Endothelial cell (in vitro differentiated cells): ENCODE measurements around the gene PDIA2. TPM values are rescaled to one million over a fixed set of nuclear protein-coding genes. Genes with fewer than 3 reads are reported as not detected.

Source experiments
- total RNA-seq: library from RNA; stranded (reverse); fragmentation: NEBNext Ultra II Directional; extraction: Animal tissue kit (Norgen Biotek cat#: 25700); gene quantifications from one replicate; pipeline ENCODE4 v1.2.1, GENCODE V29; 2021; ENCODE audit not compliant: unreplicated experiment

PDIA2 gene
- total RNA-seq, 1 donor from 2014 or later: not detected

Other genes starting within 250 kb of the PDIA2 start
- 11.9 TPM for gene POLR3K, start 229.6 kb upstream of the PDIA2 start, total RNA-seq
- gene SNRNP25, start 229.3 kb upstream of the PDIA2 start, total RNA-seq: 30.6 TPM
- 60.7 TPM for gene RHBDF1, start 210.5 kb upstream of the PDIA2 start, total RNA-seq
- gene MPG, start 204.9 kb upstream of the PDIA2 start, total RNA-seq: 38.6 TPM
- gene NPRL3, start 144.5 kb upstream of the PDIA2 start, total RNA-seq: 39.1 TPM
- not detected for gene HBZ, start 130.5 kb upstream of the PDIA2 start, total RNA-seq
- gene HBM, start 117.2 kb upstream of the PDIA2 start, total RNA-seq: not detected
- gene HBA2, start 110.3 kb upstream of the PDIA2 start, total RNA-seq: not detected
- not detected for gene HBA1, start 106.5 kb upstream of the PDIA2 start, total RNA-seq
- not detected for gene HBQ1, start 102.7 kb upstream of the PDIA2 start, total RNA-seq
- 92.2 TPM for gene LUC7L, start 53.7 kb upstream of the PDIA2 start, total RNA-seq
- 72.3 TPM for gene FAM234A, start 48.3 kb upstream of the PDIA2 start, total RNA-seq
- not detected for gene RGS11, start 7.2 kb upstream of the PDIA2 start, total RNA-seq
- not detected for gene ARHGDIG, start 2.6 kb upstream of the PDIA2 start, total RNA-seq
- 17.5 TPM for gene AXIN1, start 69.6 kb downstream of the PDIA2 start, total RNA-seq
- 70.8 TPM for gene MRPL28, start 87.4 kb downstream of the PDIA2 start, total RNA-seq
- 133 TPM for gene PGAP6, start 98.8 kb downstream of the PDIA2 start, total RNA-seq
- gene NME4, start 114.0 kb downstream of the PDIA2 start, total RNA-seq: 139 TPM
- 14.6 TPM for gene DECR2, start 118.7 kb downstream of the PDIA2 start, total RNA-seq
- gene RAB11FIP3, start 142.5 kb downstream of the PDIA2 start, total RNA-seq: 81.5 TPM
- gene CAPN15, start 244.5 kb downstream of the PDIA2 start, total RNA-seq: 49.0 TPM